22Rv1 (cell line): ENCODE results near the gene NLRC3.

ENCODE experiments used
- CTCF ChIP-seq: fragments of 450-650 bp; IDR thresholded peaks from 2 replicates; pipeline ENCODE4 v1.5.1; 2017; ENCODE audit warnings: mild to moderate bottlenecking
- ZFX ChIP-seq: fragments of 450-650 bp; IDR thresholded peaks from 2 replicates; pipeline ENCODE4 v1.6.1; 2017; ENCODE audit warnings: antibody characterized with exemption, borderline replicate concordance

GRCh38 chr16:3601614-3602319 lies 24.6 kb upstream of the NLRC3 start:
- no peak for TF ChIP-seq CTCF
- TF ChIP-seq ZFX, result no peak
